22Rv1 (cell line): ENCODE data around the gene IFI6.

Experiments used
- ZFX ChIP-seq: fragments of 450-650 bp; IDR thresholded peaks from 2 replicates; pipeline ENCODE4 v1.6.1; 2017; ENCODE audit warnings: antibody characterized with exemption, borderline replicate concordance
- TF ChIP-seq, protein P1 (sequence below): fragments of 450-650 bp; IDR thresholded peaks from 2 replicates; pipeline ENCODE4 v1.5.1; 2017; ENCODE audit warnings: mild to moderate bottlenecking

DNA sequence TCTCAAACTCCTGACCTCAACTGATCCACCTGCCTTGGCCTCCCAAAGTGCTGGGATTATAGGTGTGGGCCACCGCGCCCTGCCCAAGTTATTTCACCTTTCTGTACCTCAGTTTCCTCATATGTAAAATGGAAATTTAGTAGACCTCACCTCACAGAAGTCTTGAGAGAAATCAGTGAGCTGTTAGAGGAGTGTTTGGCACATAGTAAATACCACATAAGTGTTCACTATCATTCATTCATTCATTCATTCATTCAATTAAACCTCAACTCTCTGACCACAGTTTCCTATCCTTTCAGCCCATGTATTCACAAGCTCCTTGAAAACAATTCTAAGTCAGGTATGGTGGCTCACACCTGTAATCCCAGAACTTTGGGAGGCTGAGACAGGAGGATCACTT, 33.2 kb downstream of the IFI6 start:
- TF ChIP-seq, protein P1, sequence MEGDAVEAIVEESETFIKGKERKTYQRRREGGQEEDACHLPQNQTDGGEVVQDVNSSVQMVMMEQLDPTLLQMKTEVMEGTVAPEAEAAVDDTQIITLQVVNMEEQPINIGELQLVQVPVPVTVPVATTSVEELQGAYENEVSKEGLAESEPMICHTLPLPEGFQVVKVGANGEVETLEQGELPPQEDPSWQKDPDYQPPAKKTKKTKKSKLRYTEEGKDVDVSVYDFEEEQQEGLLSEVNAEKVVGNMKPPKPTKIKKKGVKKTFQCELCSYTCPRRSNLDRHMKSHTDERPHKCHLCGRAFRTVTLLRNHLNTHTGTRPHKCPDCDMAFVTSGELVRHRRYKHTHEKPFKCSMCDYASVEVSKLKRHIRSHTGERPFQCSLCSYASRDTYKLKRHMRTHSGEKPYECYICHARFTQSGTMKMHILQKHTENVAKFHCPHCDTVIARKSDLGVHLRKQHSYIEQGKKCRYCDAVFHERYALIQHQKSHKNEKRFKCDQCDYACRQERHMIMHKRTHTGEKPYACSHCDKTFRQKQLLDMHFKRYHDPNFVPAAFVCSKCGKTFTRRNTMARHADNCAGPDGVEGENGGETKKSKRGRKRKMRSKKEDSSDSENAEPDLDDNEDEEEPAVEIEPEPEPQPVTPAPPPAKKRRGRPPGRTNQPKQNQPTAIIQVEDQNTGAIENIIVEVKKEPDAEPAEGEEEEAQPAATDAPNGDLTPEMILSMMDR = no peak
- TF ChIP-seq ZFX = no peak
